NCI-H2081 (cell line): ENCODE measurements around the gene ARL8B.
"Not testable (repeated sequence)": the region's sequence is repeated elsewhere in the genome, so short reads cannot be mapped to it uniquely, and the experiment has no call there.

Source experiments
- DNase-seq, 2 experiments: peaks; one replicate each; lab custom pipeline; 2025; lab: John Stamatoyannopoulos, UW

ARL8B gene

GRCh38 chr3:5112043-5112442, 10.0 kb upstream of the ARL8B start:
- no peak for DNase-seq

- DNase-seq = not testable (repeated sequence)
Observed at GRCh38 chr3:5113726-5114125, 8.4 kb upstream of the ARL8B start.

- DNase-seq = no peak
Observed at GRCh38 chr3:5115506-5116162, 6.5 kb upstream of the ARL8B start.

- no peak for DNase-seq
Observed at GRCh38 chr3:5116538-5116937, 5.6 kb upstream of the ARL8B start.

- DNase-seq = no peak
Observed at GRCh38 chr3:5120446-5120845, 1.6 kb upstream of the ARL8B start.

- no peak for DNase-seq
Observed at GRCh38 chr3:5122741-5123706, 932 bp downstream of the ARL8B start.

GRCh38 chr3:5123937-5124336, 1.8 kb downstream of the ARL8B start:
- no peak for DNase-seq

GRCh38 chr3:5126586-5126985, 4.5 kb downstream of the ARL8B start:
- DNase-seq = no peak

- DNase-seq = no peak
Observed at GRCh38 chr3:5128849-5129248, 6.8 kb downstream of the ARL8B start.

- no peak for DNase-seq
Observed at GRCh38 chr3:5133239-5134018, 11.3 kb downstream of the ARL8B start.

GRCh38 chr3:5134019-5134391, 11.9 kb downstream of the ARL8B start:
- no peak for DNase-seq

GRCh38 chr3:5134499-5134898, 12.4 kb downstream of the ARL8B start:
- DNase-seq = no peak

GRCh38 chr3:5136211-5136918, 14.3 kb downstream of the ARL8B start:
- DNase-seq = no peak

- no peak for DNase-seq
Observed at GRCh38 chr3:5136919-5137429, 14.9 kb downstream of the ARL8B start.

- DNase-seq = no peak
Observed at GRCh38 chr3:5138214-5138981, 16.3 kb downstream of the ARL8B start.

- no peak for DNase-seq
Observed at GRCh38 chr3:5140230-5140621, 18.1 kb downstream of the ARL8B start.

GRCh38 chr3:5140839-5141238, 18.7 kb downstream of the ARL8B start:
- no peak for DNase-seq

- no peak for DNase-seq
Observed at GRCh38 chr3:5141760-5142159, 19.7 kb downstream of the ARL8B start.

GRCh38 chr3:5143464-5143863, 21.4 kb downstream of the ARL8B start:
- no peak for DNase-seq

- no peak for DNase-seq
Observed at GRCh38 chr3:5144316-5144994, 22.4 kb downstream of the ARL8B start.
